Measurements from ENCODE around the gene SIGLEC9. TPM values are rescaled to one million over a fixed set of nuclear protein-coding genes. Genes with fewer than 3 reads are reported as not detected.

The SIGLEC9 gene
- total RNA-seq, 1 donor from 2014 or later = 0.48 TPM

Other genes starting within 250 kb of the SIGLEC9 start
- gene KLK4, start 213.5 kb upstream of the SIGLEC9 start, total RNA-seq = not detected
- gene KLK5, start 171.9 kb upstream of the SIGLEC9 start, total RNA-seq = 93.9 TPM
- gene KLK6, start 155.3 kb upstream of the SIGLEC9 start, total RNA-seq = 106 TPM
- gene KLK7, start 141.0 kb upstream of the SIGLEC9 start, total RNA-seq = 146 TPM
- 418 TPM for gene KLK8, start 123.3 kb upstream of the SIGLEC9 start, total RNA-seq
- gene KLK10, start 105.2 kb upstream of the SIGLEC9 start, total RNA-seq = 225 TPM
- 209 TPM for gene KLK11, start 98.3 kb upstream of the SIGLEC9 start, total RNA-seq
- gene KLK12, start 89.9 kb upstream of the SIGLEC9 start, total RNA-seq = 153 TPM
- gene KLK13, start 59.8 kb upstream of the SIGLEC9 start, total RNA-seq = 1,054 TPM
- gene KLK14, start 42.0 kb upstream of the SIGLEC9 start, total RNA-seq = 0.68 TPM
- gene CTU1, start 16.5 kb upstream of the SIGLEC9 start, total RNA-seq = 5.3 TPM
- gene SIGLEC7, start 17.4 kb downstream of the SIGLEC9 start, total RNA-seq = 0.44 TPM
- 0.40 TPM for gene CD33, start 100.2 kb downstream of the SIGLEC9 start, total RNA-seq
- gene SIGLECL1, start 126.2 kb downstream of the SIGLEC9 start, total RNA-seq = not detected
- not detected for gene IGLON5, start 186.7 kb downstream of the SIGLEC9 start, total RNA-seq
- 103 TPM for gene VSIG10L, start 217.2 kb downstream of the SIGLEC9 start, total RNA-seq
- 142 TPM for gene ETFB, start 241.5 kb downstream of the SIGLEC9 start, total RNA-seq
- 1.1 TPM for gene CLDND2, start 244.1 kb downstream of the SIGLEC9 start, total RNA-seq
- not detected for gene NKG7, start 247.7 kb downstream of the SIGLEC9 start, total RNA-seq